ENCODE data around the gene PCARE.
"Not testable (repeated sequence)": the region's sequence is repeated elsewhere in the genome, so short reads cannot be mapped to it uniquely, and the experiment has no call there.

The PCARE gene

GRCh38 chr2:29090311-29090710 is 16.0 kb upstream of the PCARE start:
- DNase-seq = not testable (repeated sequence)

DNA sequence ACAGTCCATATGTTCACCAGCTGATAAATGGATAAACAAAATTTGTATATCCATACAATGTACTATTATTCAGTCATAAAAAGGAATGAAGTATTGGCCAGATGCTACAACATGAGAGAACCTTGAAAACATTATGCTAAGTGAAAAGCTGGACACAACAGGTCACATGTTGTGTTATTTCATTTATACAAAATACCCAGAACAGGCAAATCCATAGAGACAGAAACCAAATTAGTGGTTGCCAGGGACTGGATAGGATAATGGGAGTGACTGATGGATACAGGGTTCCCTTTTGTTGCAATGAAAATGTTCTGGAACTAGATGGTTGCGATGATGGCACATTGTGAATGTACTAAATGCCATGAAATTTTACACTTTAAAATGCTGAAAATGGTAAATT is 10.2 kb upstream of the PCARE start:
- no peak for DNase-seq

GRCh38 chr2:29082804-29083495 is 8.6 kb upstream of the PCARE start:
- DNase-seq = no peak

- no peak for DNase-seq
Observed at GRCh38 chr2:29080886-29081743, 6.8 kb upstream of the PCARE start.

- no peak for DNase-seq
Observed at GRCh38 chr2:29079887-29080286, 5.6 kb upstream of the PCARE start.

GRCh38 chr2:29075894-29076705 is 1.8 kb upstream of the PCARE start:
- no peak for DNase-seq

- no peak for DNase-seq
Observed at GRCh38 chr2:29073933-29074332, 390 bp downstream of the PCARE start.

DNA sequence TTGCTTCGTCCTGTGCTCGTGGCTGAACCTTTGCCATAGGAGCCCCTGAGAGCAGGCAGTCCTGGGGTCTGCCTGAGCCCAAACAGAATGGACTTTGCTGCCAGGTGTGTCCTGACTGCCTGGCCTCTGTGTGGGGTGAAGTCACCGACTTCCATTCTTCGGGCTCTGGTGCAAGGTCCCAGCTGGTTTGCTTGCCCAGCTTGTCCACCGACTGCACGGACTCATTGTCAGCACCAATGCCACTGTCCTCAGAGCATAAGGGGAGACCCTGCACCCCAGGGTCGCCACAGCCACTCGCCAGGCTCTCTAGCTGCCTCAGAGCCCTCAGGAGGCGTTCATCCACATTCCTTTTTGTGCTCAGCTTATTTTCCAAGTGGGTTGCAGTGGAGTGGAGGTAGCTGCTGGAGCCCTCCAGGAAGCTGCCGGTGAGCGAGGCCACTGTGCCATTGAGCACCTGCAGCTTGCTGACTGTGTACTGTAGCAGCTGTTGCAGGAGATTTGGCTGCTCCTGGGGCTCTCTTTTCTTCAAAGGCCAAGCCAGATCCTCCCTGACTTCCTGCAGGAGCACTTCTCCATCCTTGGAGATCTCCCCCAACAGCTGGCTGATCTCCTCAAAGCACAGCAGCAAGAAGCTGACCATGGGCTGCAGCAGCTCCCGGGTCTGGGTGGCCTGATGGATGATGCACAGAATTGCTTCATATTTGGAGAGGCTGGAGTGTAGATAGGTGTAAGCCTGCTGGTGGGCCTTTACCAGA is 1.2 kb downstream of the PCARE start:
- no peak for DNase-seq

GRCh38 chr2:29072251-29072650 is 2.1 kb downstream of the PCARE start:
- DNase-seq = no peak

DNA sequence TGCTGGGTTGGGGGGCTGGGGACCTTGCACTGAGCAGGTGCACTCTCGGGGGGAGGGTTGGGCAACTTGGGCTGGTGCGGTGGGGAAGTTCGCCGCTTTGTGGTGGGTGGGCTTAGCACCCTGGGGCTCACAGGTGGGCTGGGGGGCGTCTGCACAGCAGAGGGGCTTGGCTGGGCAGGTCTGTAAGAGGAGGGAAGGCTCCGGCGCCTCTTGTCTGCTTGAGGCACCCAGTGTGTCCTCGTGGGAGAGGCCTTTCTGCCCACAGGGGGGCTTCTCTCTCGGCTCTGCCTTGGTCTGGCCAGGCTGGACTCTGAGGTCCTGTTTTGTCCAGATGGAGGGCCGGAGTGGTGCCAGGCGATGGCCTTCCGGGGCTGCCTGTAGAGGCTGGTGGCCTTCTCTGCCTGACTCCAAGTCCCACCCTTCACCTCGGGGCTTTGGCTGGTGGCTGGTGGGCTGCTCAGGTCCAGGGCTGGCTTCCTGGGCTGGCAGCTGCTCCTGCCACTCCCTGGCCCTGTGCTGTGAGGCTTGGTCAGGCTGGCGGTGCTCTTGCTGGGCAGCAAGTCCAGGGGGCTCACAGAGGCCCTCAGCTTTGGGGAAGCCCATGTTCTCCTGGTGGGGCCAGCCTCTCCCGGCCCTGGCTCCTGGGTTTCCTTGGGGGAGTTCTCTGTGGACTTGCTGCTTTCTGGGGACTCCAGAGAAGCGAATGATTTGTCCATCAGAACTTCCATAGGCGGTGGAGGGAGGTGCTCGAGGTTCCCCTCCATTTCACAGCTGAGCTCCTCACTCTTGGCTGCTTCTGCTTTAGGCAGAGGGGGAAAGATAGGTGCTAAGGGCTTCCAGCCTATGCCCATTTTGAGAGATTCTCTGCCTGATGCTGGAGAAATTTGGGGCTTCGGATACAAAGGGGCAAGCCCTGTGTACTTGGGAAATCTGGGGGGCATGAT is 3.0 kb downstream of the PCARE start:
- DNase-seq = no peak

DNA sequence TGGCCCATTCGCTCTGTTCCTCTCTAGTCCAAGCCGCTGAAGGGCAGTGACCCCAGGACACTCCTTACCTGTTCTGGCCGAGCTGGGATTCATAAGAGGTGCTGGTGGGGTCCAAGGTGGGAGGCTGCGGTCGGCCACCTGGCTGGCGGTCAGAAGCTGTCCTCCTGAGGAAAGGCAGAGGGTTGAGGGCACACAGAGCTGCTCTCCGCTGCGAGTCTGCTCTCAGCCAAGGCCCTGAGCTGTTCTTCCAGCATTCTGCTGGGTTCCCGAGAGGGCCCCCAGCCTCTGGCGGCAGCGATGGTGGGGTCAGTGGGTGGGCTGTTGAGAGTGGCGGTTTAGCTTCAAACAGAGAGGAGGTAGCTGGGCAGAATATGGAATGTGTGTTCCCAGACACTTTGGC is 3.8 kb downstream of the PCARE start:
- DNase-seq = no peak

- no peak for DNase-seq
Observed at GRCh38 chr2:29068513-29068912, 5.8 kb downstream of the PCARE start.

DNA sequence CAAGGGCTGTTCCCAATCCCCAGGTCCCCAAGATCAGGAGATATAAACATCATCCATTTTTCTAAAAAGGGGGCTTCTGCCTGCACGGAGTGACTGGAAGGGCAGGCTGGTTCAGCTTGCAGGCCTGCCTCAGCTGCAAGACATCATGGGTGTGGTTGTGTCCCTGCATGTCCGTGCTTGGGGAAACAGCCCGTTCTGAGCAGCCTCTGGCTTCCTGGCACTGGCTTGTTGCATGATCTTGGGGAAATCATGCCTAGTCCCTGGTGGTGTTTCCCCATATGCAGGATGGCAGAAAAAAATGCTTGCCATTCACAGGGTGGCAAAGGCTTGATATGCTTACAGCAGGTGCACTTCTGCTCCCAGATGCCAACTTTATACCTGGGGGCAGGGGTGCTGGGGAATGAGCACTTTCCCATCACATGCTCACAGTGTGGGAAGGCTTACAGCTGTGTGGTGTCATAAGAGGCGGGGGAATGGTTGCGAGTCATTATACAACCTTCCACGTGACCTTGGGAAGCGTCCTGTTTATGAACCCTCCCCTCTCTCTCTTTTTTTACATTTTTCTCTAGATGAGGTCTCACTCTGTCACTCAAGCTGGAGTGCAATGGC is 7.2 kb downstream of the PCARE start:
- no peak for DNase-seq

- DNase-seq = no peak
Observed at GRCh38 chr2:29066271-29066860, 8.0 kb downstream of the PCARE start.

- no peak for DNase-seq
Observed at GRCh38 chr2:29065068-29065811, 9.1 kb downstream of the PCARE start.

- DNase-seq = no peak
Observed at GRCh38 chr2:29064746-29065067, 9.6 kb downstream of the PCARE start.

DNA sequence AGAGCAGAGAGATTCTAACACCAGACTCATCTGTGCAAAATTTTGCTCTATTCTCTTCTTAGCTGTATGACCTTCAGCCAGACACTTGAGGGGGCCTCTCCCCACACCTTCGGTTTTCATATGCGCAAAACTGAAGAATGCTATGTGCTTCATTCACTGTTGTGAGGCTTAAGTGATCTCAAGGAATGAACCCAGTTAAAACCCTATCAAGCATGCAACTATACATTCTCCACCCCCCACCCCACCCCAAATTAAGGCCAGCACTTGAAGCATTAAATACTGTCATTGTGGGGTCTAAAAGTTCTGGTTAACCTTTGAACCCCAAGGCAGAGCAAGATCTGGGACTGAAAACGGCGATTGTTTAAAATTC is 10.0 kb downstream of the PCARE start:
- no peak for DNase-seq

DNA sequence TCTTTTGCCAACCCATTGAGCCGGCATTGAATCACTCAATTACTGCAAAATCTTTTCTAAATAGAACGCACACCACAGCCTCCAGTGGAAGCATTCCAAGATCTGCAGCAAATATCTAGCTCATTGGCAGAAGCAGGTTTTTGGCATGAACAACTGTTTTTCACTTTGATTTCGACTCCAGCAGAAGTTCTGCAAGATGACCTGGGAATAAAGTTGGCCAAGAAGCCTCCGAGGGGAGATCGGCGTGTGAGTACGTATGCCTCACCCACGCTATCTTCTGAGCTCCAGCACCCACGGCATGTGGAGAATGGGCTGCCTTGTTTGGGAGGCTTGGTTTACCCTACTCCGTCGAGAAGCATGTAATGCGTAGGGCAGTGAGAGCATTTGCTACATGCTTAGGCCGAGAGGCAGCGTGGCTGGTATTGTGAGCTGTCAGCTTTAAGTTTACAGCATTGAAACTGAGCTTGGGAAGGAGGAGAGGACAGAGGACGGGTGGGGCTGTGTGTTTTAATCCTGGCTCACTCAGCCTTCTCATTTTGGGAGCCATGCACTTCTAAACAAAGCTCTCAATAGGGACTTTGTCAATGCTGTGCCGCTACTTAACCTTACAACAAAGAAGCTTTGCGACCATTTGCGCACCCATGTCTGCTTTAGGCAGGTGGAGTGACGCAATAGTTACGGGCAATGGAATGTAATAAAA is 10.5 kb downstream of the PCARE start:
- no peak for DNase-seq

DNA sequence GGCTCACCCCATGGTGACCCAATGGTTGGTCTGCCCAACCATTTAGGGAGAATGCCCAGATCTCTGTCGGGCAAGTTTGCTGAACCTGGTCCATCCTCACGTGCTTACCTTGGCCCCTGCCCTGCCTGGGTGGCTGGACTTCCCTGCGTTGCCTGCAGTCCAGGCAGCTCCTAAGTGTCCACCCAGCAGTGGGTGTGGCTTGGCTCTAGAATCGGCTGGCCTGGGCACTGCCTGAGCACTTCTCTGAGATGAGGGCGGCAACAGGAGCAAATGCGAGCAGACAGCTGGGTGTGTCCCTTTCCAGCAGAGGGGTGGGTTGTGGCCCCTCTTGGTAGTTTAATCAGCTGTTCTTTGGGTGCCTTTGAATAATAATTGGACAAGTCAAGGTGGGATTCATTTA is 11.3 kb downstream of the PCARE start:
- DNase-seq = no peak

DNA sequence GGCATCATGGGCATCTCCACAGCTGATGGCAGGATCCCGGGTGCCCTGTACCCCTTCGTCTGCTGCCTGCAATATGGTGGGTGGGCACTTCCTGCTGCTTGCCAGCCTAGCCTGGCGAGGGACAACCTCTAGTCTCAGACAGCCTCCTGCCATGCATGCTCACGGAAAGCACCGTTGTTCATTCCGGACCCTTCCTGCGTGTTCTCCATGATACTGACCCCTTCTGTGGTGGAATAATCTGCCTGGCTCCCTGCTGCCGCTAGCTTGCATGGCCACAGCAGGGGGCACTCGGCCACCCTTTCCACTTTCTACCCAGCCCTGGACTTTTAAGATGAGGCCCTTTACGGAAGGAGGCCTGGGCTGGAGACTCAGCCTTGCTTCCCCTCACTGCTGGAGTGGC is 12.0 kb downstream of the PCARE start:
- no peak for DNase-seq

Data from cerebellar nuclear complex (tissue), 1 donor.